Left lung (tissue), 10 donors: ENCODE data around the gene ETV2. TPM values are rescaled to one million over a fixed set of nuclear protein-coding genes. Genes with fewer than 3 reads are reported as not detected.

Experiments used
- ATAC-seq: fragments of 200-7000 bp; cut with Tn5 transposase; one replicate; pipeline ENCODE4 v1.9.1; 2020; ENCODE audit warnings: moderate library complexity
- DNase-seq, 4 donors: peaks; one replicate each; pipeline ENCODE4 v3.0.0-alpha.2; 2013 to 2020
- H3K27ac ChIP-seq, 2 donors: fragments of 200-600 bp; sonication (generic) in 1 of 2; one replicate each; pipeline versions ENCODE4 v1.5.0 to v1.8.0; 2020 to 2021
- H3K27me3 ChIP-seq, 2 donors: fragments of 200-600 bp; sonication (generic) in 1 of 2; one replicate each; pipeline versions ENCODE4 v1.5.0 to v1.8.0; 2020 to 2021
- H3K36me3 ChIP-seq, 2 donors: fragments of 200-600 bp; sonication (generic) in 1 of 2; one replicate each; pipeline versions ENCODE4 v1.5.0 to v1.8.0; 2020 to 2021
- H3K4me1 ChIP-seq, 2 donors: fragments of 200-600 bp; one replicate each; pipeline ENCODE4 v1.8.0; 2021
- H3K4me3 ChIP-seq, 2 donors: fragments of 200-600 bp; sonication (generic) in 1 of 2; one replicate each; pipeline versions ENCODE4 v1.5.0 to v1.8.0; 2020 to 2021; ENCODE audit warnings: mild to moderate bottlenecking in 1 of 2
- H3K9me3 ChIP-seq, 2 donors: fragments of 200-600 bp; sonication (generic) in 1 of 2; one replicate each; pipeline versions ENCODE4 v1.5.0 to v1.8.0; 2020 to 2021
- intact Hi-C, 2 donors: fragments of 100-400 bp; cut with DNase I; formaldehyde crosslinking; loops; one replicate each; pipeline versions ENCODE4 v1.11.2 to v1.14.2; 2022
- polyA plus RNA-seq, 6 donors: library from polyadenylated mRNA; unstranded; fragments of 120-200 nt; gene quantifications; one replicate each; pipeline ENCODE4 v1.2.1, GENCODE V29; 2013; ENCODE audit not compliant: insufficient read length in 6 of 6
- total RNA-seq, 2 donors: library from RNA; stranded (reverse); fragmentation: NEBNext Ultra II Directional; extraction: Animal tissue kit (Norgen Biotek cat#: 25700); gene quantifications; one replicate each; pipeline ENCODE4 v1.2.1, GENCODE V29; 2021
- TF ChIP-seq, protein P1 (sequence below), 2 donors: fragments of 200-600 bp; sonication (generic) in 1 of 2; IDR thresholded peaks; one replicate each; pipeline versions ENCODE4 v1.5.0 to v1.8.0; 2021; ENCODE audit warnings: antibody characterized with exemption in 2 of 2
- donor health status: DM: no; HTN: yes; CAD: no.
- donor health status: DM: no; HTN: no; CAD: no.

The ETV2 gene
- total and polyA plus RNA-seq, 8 donors, result 0.79 to 3.5 (median 2.1) TPM

- Histone ChIP-seq H3K4me1 (peaks cover 4 to 10% of the 10 kb centered on the region in 2 donors), H3K36me3 (peaks cover 0 to 17% of the 10 kb centered on the region in 2 donors), H3K27me3 (no peaks in the 10 kb centered on the region), H3K9me3 (peaks cover 0 to 10% of the 10 kb centered on the region in 2 donors), H3K27ac (peak overlapping the region; percentile 33 to 60), H3K4me3 (peak overlapping the region; percentile 74 to 93)
- no peak for ATAC-seq
- DNase-seq, result no peak
- TF ChIP-seq, protein P1, sequence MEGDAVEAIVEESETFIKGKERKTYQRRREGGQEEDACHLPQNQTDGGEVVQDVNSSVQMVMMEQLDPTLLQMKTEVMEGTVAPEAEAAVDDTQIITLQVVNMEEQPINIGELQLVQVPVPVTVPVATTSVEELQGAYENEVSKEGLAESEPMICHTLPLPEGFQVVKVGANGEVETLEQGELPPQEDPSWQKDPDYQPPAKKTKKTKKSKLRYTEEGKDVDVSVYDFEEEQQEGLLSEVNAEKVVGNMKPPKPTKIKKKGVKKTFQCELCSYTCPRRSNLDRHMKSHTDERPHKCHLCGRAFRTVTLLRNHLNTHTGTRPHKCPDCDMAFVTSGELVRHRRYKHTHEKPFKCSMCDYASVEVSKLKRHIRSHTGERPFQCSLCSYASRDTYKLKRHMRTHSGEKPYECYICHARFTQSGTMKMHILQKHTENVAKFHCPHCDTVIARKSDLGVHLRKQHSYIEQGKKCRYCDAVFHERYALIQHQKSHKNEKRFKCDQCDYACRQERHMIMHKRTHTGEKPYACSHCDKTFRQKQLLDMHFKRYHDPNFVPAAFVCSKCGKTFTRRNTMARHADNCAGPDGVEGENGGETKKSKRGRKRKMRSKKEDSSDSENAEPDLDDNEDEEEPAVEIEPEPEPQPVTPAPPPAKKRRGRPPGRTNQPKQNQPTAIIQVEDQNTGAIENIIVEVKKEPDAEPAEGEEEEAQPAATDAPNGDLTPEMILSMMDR (IDR thresholded peaks at IDR 0.05), result no peak
- intact Hi-C loops, result no loop called here
Measured at GRCh38 chr19:35612224-35612558, 29.4 kb upstream of the ETV2 start.

- ATAC-seq (peak; percentile 96), DNase-seq (peak; percentile 91 to 97 (median 95))
- TF ChIP-seq, protein P1 (IDR thresholded peaks at IDR 0.05), result no peak
- Histone ChIP-seq H3K9me3 (peaks cover 0 to 6% of the 10 kb centered on the region in 2 donors), H3K27me3 (no peaks in the 10 kb centered on the region), H3K27ac (peak within 1 kb of the TSS; percentile 33 to 60), H3K4me3 (peak within 1 kb of the TSS; percentile 74 to 93), H3K36me3 (peaks cover 0 to 22% of the 10 kb centered on the region in 2 donors), H3K4me1 (peaks cover 4 to 10% of the 10 kb centered on the region in 2 donors)
- intact Hi-C loops, result no loop called here
Measured at GRCh38 chr19:35612559-35613321, 28.8 kb upstream of the ETV2 start, which contains the start of gene HAUS5. HAUS5 (plus strand) TSS chr19:35612735; CDS start chr19:35612795, 60 bp downstream.

DNA sequence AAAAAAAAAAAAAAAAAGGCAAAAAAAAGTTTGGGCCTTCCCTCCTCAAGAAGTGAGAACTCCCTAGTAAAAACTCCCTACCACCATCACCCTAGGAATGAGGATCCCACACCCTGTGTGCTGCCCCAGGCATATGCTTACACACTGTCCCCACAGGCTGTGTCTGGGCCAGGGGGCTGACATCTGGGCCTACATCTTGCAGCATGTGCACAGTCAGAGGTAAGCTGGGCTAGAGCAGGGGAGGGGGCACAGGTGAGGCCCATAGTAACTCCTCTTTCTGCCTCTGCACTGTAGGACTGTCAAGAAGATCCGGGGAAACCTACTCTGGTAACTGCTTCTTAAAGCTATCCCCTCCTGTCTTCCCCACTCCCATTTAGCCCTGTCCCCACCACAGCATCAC lies 28.0 kb upstream of the ETV2 start:
- DNase-seq, result no peak
- Histone ChIP-seq H3K27me3 (no peaks in the 10 kb centered on the region), H3K4me1 (peaks cover 4 to 10% of the 10 kb centered on the region in 2 donors), H3K9me3 (no peaks in the 10 kb centered on the region), H3K4me3 (no peak overlapping the region), H3K36me3 (peaks cover 0 to 24% of the 10 kb centered on the region in 2 donors), H3K27ac (no peak overlapping the region)
- intact Hi-C loops, result no loop called here
- no peak for ATAC-seq
- TF ChIP-seq, protein P1 (IDR thresholded peaks at IDR 0.05), result no peak

DNA sequence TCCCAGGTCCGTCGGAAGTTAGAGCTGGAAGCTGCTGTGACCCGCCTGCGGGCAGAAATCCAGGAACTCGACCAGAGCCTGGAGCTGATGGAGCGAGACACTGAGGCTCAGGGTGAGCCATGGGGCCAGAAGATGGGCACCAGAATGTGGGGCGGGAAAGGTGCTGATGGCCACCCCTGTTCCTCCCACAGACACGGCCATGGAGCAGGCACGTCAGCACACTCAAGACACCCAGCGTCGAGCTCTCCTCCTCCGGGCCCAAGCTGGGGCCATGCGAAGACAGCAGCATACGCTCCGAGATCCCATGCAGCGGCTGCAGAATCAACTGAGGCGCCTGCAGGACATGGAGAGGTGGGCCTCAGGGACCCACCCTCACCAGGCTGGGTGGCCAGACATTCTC lies 26.5 kb upstream of the ETV2 start:
- TF ChIP-seq, protein P1 (IDR thresholded peaks at IDR 0.05), result no peak
- Histone ChIP-seq H3K4me3 (no peak overlapping the region), H3K4me1 (peaks cover 4 to 10% of the 10 kb centered on the region in 2 donors), H3K9me3 (no peaks in the 10 kb centered on the region), H3K27ac (no peak overlapping the region), H3K36me3 (peaks cover 0 to 30% of the 10 kb centered on the region in 2 donors), H3K27me3 (no peaks in the 10 kb centered on the region)
- no peak for ATAC-seq
- intact Hi-C loops, result no loop called here
- no peak for DNase-seq

DNA sequence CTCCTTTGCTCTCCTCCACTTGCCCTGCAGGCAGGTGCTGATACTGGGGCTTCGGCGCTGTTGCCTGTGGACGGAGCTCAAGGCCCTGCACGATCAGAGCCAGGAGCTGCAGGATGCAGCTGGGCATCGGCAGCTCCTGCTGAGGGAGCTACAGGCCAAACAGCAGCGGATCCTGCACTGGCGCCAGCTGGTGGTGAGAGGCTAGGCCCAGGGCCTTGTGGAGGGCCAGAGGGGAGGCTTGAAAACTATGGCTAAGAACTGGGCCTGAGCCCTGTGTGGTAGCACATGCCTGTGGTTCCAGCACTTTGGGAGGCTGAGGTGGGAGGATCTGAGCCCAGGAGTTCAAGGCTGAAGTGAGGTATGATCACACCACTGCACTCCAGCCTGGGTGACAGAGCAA lies 22.7 kb upstream of the ETV2 start:
- intact Hi-C loops, result no loop called here
- Histone ChIP-seq H3K27me3 (no peaks in the 10 kb centered on the region), H3K36me3 (peaks cover 0 to 37% of the 10 kb centered on the region in 2 donors), H3K27ac (no peak overlapping the region), H3K4me3 (no peak overlapping the region), H3K9me3 (no peaks in the 10 kb centered on the region), H3K4me1 (no peaks in the 10 kb centered on the region)
- TF ChIP-seq, protein P1 (IDR thresholded peaks at IDR 0.05), result no peak
- ATAC-seq (no peak), DNase-seq (no peak)
